Mesenchymal stem cell (in vitro differentiated cells and primary cell): Measurements from ENCODE around the gene ICA1L.

ENCODE experiments used
- DNase-seq: peaks from one replicate; pipeline ENCODE4 v3.0.0-alpha.2; 2013
- H2AFZ ChIP-seq: one replicate; pipeline ENCODE4 v1.6.1; 2013; ENCODE audit warnings: low read depth, mild to moderate bottlenecking, control low read depth, inconsistent platforms, low read length, moderate library complexity
- H2AK5ac ChIP-seq: 2 replicates; pipeline ENCODE4 v1.6.1; 2013; ENCODE audit warnings: low read length, moderate library complexity, mild to moderate bottlenecking, inconsistent platforms; ENCODE audit not compliant: severe bottlenecking
- H2BK120ac ChIP-seq: one replicate; pipeline ENCODE4 v1.6.1; 2013; ENCODE audit warnings: low read depth, mild to moderate bottlenecking, inconsistent platforms, low read length, moderate library complexity
- H2BK12ac ChIP-seq, 2 experiments: one replicate each; pipeline ENCODE4 v1.6.1; 2013; ENCODE audit warnings: inconsistent platforms in 2 of 2, low read length in 2 of 2, mild to moderate bottlenecking in 2 of 2, moderate library complexity in 2 of 2, control low read depth in 1 of 2
- H2BK15ac ChIP-seq: one replicate; pipeline ENCODE4 v1.6.1; 2013; ENCODE audit warnings: mild to moderate bottlenecking, low read depth, inconsistent platforms; ENCODE audit not compliant: poor library complexity, severe bottlenecking
- H2BK5ac ChIP-seq: 2 replicates; pipeline ENCODE4 v1.6.1; 2013; ENCODE audit warnings: low read depth, mild to moderate bottlenecking, low read length, control low read depth, inconsistent platforms; ENCODE audit not compliant: poor library complexity, severe bottlenecking
- H3K14ac ChIP-seq, 2 experiments: one replicate each; pipeline ENCODE4 v1.6.1; 2013; ENCODE audit warnings: inconsistent platforms in 2 of 2, low read length in 2 of 2, control low read depth in 1 of 2, mild to moderate bottlenecking in 1 of 2, moderate library complexity in 1 of 2
- H3K18ac ChIP-seq, 2 experiments: one replicate each; pipeline ENCODE4 v1.6.1; 2013; ENCODE audit warnings: inconsistent platforms in 2 of 2, low read length in 2 of 2, control low read depth in 1 of 2, low read depth in 1 of 2, mild to moderate bottlenecking in 1 of 2
- H3K23ac ChIP-seq, 2 experiments: one replicate each; pipeline ENCODE4 v1.6.1; 2013; ENCODE audit warnings: inconsistent platforms in 2 of 2, low read length in 2 of 2, mild to moderate bottlenecking in 2 of 2, moderate library complexity in 2 of 2, control low read depth in 1 of 2
- H3K27ac ChIP-seq: 2 replicates; pipeline ENCODE4 v1.5.1; 2013; ENCODE audit warnings: mild to moderate bottlenecking, moderate library complexity, low read length, control low read depth, inconsistent platforms; ENCODE audit not compliant: poor library complexity, severe bottlenecking
- H3K27me3 ChIP-seq, 2 experiments: 2 replicates each; pipeline versions ENCODE4 v1.6.1 to v1.7.0; 2013; ENCODE audit warnings: low read length in 2 of 2, mild to moderate bottlenecking in 2 of 2, moderate library complexity in 2 of 2, control low read depth in 1 of 2, inconsistent platforms in 1 of 2; ENCODE audit not compliant: control insufficient read depth in 1 of 2, insufficient read depth in 1 of 2
- H3K36me3 ChIP-seq, 2 experiments: 2 replicates each; pipeline versions ENCODE4 v1.6.1 to v1.7.0; 2013; ENCODE audit warnings: low read length in 2 of 2, control low read depth in 1 of 2, inconsistent platforms in 1 of 2, low read depth in 1 of 2, mild to moderate bottlenecking in 1 of 2; ENCODE audit not compliant: insufficient read depth in 2 of 2, control insufficient read depth in 1 of 2
- H3K4ac ChIP-seq, 2 experiments: one replicate each; pipeline ENCODE4 v1.6.1; 2013; ENCODE audit warnings: inconsistent platforms in 2 of 2, low read length in 2 of 2, mild to moderate bottlenecking in 2 of 2, moderate library complexity in 2 of 2, control low read depth in 1 of 2, low read depth in 1 of 2
- H3K4me1 ChIP-seq: 2 replicates; pipeline ENCODE4 v1.6.1; 2013; ENCODE audit warnings: low read depth, low read length, control low read depth; ENCODE audit not compliant: control insufficient read depth, insufficient read depth
- H3K4me2 ChIP-seq: 2 replicates; pipeline ENCODE4 v1.6.1; 2013; ENCODE audit warnings: low read length, mild to moderate bottlenecking, inconsistent platforms; ENCODE audit not compliant: poor library complexity, severe bottlenecking
- H3K4me3 ChIP-seq, 2 experiments: 2 replicates each; pipeline versions ENCODE4 v1.5.1 to v1.7.0; 2013; ENCODE audit warnings: low read length in 2 of 2, mild to moderate bottlenecking in 2 of 2, control low read depth in 1 of 2, low read depth in 1 of 2; ENCODE audit not compliant: insufficient read depth in 1 of 2
- H3K79me1 ChIP-seq: replicated peaks from 2 replicates; pipeline ENCODE4 v1.6.1; 2013; ENCODE audit warnings: mild to moderate bottlenecking, control low read depth, low read length, inconsistent platforms; ENCODE audit not compliant: poor library complexity, severe bottlenecking
- H3K9ac ChIP-seq: 2 replicates; pipeline ENCODE4 v1.7.0; 2013; ENCODE audit warnings: mild to moderate bottlenecking, low read length, moderate library complexity
- H3K9me3 ChIP-seq: 2 replicates; pipeline ENCODE4 v1.7.0; 2013; ENCODE audit warnings: mild to moderate bottlenecking, low read length; ENCODE audit not compliant: control insufficient read depth
- H4K8ac ChIP-seq: one replicate; pipeline ENCODE4 v1.6.1; 2013; ENCODE audit warnings: inconsistent platforms, mild to moderate bottlenecking, low read length, moderate library complexity
- H4K91ac ChIP-seq: one replicate; pipeline ENCODE4 v1.6.1; 2013; ENCODE audit warnings: mild to moderate bottlenecking, low read length, inconsistent platforms
- WGBS: methylation state at CpG from one replicate; pipeline ENCODE4 v1.1.7; 2013; ENCODE audit warnings: mixed read lengths; 5-methylcytosine and 5-hydroxymethylcytosine counted together

The ICA1L gene

DNA sequence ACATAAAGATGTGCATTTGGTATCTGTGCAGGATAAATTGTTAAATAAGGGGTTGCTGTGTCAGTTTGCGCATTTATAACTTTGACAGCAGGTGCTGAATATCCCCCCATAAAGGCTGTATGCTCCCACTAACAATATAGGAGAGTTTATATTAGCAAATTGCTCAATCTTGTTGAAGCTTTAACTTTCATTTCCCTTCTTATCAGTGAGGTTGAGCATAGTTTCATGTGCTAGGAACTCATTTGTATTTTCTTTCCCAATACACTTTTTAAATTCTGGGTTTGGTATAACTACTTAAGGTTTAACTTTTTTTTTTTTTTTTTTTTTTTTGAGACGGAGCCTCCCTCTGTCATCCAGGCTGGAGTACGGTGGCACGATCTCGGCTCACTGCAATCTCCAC, 147.8 kb downstream of the ICA1L start:
- H2AFZ ChIP-seq: no peak overlapping the region
- H3K4me3 ChIP-seq: no peak overlapping the region
- no peak overlapping the region for H3K4me2 ChIP-seq
- H3K18ac ChIP-seq: no peak overlapping the region
- peaks cover 3% of the 10 kb centered on the region for H3K4me1 ChIP-seq
- no peak overlapping the region for H2BK15ac ChIP-seq
- peaks cover 1% of the 10 kb centered on the region for H3K79me1 ChIP-seq
- H3K4ac ChIP-seq: no peak overlapping the region
- DNase-seq: no peak
- H2BK5ac ChIP-seq: no peak overlapping the region
- no peak overlapping the region for H3K9ac ChIP-seq
- WGBS: 96% methylated on average over 5 of the region's 5 CpGs
- no peak overlapping the region for H3K27ac ChIP-seq
- no peak overlapping the region for H2BK120ac ChIP-seq
- H3K9me3 ChIP-seq: no peaks in the 10 kb centered on the region
- H3K27me3 ChIP-seq: no peaks in the 10 kb centered on the region
- no peak overlapping the region for H2BK12ac ChIP-seq
- H3K14ac ChIP-seq: no peak overlapping the region
- H3K23ac ChIP-seq: no peak overlapping the region
- no peak overlapping the region for H4K8ac ChIP-seq
- no peak overlapping the region for H4K91ac ChIP-seq
- H3K36me3 ChIP-seq: no peaks in the 10 kb centered on the region
- no peak overlapping the region for H2AK5ac ChIP-seq
